GM12875 (cell line): Measurements from ENCODE around the gene MYO1H.
A peak's percentile ranks its signal among the peaks of the same experiment; 100 is the strongest.
"Not testable (repeated sequence)": the region's sequence is repeated elsewhere in the genome, so short reads cannot be mapped to it uniquely, and the experiment has no call there.

Source experiments
- H3K4me3 ChIP-seq: one replicate; pipeline ENCODE4 v1.5.1; 2011; ENCODE audit warnings: low read depth, low read length, control low read depth
- TF ChIP-seq, protein P1 (sequence below): IDR thresholded peaks from 2 replicates; pipeline ENCODE4 v1.5.1; 2011; ENCODE audit warnings: low read depth, mild to moderate bottlenecking, control low read depth, inconsistent platforms, low read length, moderate library complexity, borderline replicate concordance; ENCODE audit not compliant: insufficient read depth

The MYO1H gene

GRCh38 chr12:109473006-109473405, 125.3 kb downstream of the MYO1H start:
- H3K4me3 ChIP-seq, result no peak overlapping the region
- TF ChIP-seq, protein P1, sequence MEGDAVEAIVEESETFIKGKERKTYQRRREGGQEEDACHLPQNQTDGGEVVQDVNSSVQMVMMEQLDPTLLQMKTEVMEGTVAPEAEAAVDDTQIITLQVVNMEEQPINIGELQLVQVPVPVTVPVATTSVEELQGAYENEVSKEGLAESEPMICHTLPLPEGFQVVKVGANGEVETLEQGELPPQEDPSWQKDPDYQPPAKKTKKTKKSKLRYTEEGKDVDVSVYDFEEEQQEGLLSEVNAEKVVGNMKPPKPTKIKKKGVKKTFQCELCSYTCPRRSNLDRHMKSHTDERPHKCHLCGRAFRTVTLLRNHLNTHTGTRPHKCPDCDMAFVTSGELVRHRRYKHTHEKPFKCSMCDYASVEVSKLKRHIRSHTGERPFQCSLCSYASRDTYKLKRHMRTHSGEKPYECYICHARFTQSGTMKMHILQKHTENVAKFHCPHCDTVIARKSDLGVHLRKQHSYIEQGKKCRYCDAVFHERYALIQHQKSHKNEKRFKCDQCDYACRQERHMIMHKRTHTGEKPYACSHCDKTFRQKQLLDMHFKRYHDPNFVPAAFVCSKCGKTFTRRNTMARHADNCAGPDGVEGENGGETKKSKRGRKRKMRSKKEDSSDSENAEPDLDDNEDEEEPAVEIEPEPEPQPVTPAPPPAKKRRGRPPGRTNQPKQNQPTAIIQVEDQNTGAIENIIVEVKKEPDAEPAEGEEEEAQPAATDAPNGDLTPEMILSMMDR, result no peak

DNA sequence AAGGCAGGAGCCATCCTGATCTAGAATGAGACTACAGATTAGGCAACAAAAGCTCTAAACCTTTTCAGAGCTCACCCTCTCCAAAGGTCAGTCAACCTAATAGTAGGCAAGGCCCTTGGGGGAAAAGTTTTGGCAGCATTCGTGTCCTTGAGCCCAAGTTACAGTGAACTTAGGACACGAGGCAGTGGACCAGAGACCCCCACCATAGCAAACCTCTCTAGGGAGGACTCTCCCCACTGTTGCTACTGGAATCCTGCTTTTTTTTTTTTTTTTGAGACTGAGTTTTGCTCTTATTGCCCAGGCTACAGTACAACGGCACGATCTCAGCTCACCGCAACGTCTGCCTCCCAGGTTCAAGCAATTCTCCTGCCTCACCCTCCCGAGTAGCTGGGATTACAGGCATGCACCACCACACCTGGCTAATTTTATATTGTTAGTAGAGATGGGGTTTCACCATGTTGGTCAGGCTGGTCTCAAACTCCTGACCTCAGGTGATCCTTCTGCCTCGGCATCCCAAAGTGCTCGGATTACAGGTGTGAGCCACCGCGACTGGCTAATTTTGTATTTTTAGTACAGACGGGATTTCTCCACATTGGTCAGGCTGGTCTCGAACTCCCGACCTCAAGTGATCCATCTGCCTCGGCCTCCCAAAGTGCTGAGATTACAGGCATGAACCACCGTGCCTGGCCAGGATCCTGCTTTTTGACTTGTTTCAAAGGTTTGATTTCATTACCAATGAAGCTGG, 126.0 kb downstream of the MYO1H start:
- H3K4me3 ChIP-seq, result not testable (repeated sequence)

- TF ChIP-seq, protein P1, result no peak
- H3K4me3 ChIP-seq, result no peak overlapping the region
These were observed 127.4 kb downstream of the MYO1H start for GRCh38 chr12:109475121-109475520.

DNA sequence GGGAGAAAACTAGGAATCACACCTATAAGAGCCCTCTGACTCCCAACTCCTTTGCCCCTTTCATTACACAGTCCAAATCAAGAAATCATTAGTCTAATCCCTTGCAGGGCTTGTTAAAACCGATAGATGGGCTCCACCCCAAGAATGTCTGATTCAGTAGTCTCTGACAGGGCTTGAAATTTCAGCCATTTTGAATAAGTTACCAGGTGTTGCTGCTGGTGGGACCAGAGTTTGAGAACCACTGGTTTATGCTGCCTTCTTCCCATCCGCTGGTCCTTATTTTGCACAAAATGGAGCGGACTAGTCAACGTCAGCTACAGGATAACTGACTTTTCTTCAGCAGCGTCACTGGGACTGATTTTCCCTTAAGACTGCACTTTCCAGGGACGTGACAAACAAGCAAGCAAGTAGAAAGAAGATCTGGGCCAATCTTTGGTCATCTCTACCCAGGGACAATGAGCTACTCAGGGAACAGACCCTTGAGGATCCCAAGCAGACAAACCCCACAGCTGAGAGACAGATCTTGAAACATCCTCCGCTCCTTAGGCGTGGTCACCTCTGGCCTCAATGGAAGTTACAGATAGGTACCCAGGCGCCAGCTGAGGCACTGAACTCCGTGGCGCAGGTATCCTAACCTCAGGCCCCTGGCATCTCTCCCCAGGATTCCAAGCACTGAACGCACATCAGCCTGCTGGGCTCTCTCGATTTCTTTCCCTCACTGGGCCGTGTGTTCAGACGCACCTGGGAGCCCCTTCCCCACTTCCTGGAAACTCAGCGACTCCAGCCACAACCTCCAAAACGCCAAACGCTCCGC, 128.5 kb downstream of the MYO1H start:
- H3K4me3 ChIP-seq, result peak overlapping the region; percentile 68
- TF ChIP-seq, protein P1, result no peak

DNA sequence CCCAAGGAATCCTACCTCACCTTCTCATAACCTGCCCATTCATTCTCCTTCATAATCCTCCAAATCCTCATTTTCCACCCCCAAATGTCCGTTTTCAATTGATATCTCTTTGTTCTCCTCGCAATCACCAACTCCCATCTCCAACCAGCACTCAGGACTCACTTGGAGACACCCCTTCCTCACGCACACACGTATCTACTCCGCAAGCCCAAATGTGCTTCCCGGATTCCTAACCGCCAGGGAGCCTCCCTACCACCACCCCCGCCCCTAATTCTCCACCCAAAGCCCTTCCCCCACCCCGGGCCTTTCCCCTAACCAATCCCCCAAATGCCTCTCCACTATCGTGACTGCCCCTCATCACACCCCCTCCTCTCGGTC, 129.1 kb downstream of the MYO1H start:
- TF ChIP-seq, protein P1, result no peak
- peak overlapping the region; percentile 68 for H3K4me3 ChIP-seq

DNA sequence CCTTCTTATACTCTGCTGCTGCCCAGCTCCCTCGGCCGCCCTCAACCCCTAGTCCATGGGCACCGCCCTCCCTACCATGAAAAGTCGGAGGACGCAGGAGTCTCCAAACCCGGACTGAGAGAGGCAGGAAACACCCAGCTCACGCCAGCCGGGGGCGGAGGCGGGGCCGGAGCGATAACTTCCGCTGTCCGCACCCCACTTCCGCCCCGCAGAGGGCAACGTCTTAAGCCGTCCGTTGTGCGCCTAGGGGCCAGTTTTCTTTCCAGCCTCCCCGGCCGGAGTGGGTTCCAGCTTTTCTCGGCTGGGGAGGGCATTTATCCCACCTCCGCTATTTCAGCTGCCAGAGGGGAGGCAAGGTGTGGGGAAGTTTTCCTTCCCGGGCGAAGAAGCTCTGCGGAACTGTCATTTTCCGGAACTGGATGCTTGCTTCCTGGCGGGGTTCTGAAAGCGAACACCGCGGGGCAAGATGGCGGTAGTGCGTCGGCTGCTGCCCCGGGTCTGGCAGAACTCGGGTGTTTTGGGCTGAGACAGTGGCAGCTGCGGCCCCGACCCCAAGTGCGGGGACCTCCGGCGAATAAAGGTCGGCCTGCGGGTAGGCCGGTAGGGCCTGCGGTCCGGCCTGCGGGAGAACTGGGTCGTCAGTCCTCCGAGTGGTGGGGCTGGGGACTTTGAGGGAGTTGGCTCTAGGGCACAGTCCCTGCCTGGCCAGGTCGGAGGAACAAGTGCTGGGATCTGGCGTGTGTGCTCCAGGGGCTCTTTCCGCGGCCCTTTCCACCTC, 129.7 kb downstream of the MYO1H start, which contains the start of the genes KCTD10 and UBE3B:
TSS of gene KCTD10 (minus strand) at position 116 of the 778 bp plus-strand sequence. CDS start at position 78, 38 bp downstream.
TSS of gene UBE3B (plus strand) at position 450 of the 778 bp plus-strand sequence. CDS start 5,918 bp downstream, outside the sequence.
- TF ChIP-seq, protein P1, result no peak
- H3K4me3 ChIP-seq, result peak within 1 kb of the TSS; percentile 68

DNA sequence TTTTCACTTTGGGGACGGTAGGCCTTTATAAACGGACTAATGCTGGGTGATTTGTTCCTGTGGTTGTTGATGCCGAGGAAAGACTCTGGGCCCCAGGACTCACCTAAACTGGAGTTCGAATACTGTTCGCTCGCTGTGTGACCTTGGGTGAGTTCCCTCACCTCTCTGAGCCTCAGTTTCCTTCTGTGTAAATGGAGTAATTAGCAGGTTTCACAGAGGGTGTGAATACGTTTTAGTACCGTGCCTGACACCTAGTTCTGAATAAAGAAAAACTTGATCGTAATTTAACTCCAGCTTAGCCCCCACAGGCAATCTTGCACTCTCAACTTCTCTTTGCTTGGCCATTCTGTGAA, 130.2 kb downstream of the MYO1H start:
- peak overlapping the region; percentile 68 for H3K4me3 ChIP-seq
- TF ChIP-seq, protein P1, result no peak
